Right ventricle myocardium inferior (tissue), 1 donor: Measurements from ENCODE around the gene PTPN14. TPM values are rescaled to one million over a fixed set of nuclear protein-coding genes. Genes with fewer than 3 reads are reported as not detected.

Source experiments
- total RNA-seq: library from RNA; stranded (reverse); fragmentation: NEBNext Ultra II Directional; extraction: Animal tissue kit (Norgen Biotek cat#: 25700); gene quantifications from one replicate; pipeline ENCODE4 v1.2.1, GENCODE V29; 2021
- donor health status: DM: no; HTN: yes; CAD: no; lungs with severe emphysema.

PTPN14 gene
- total RNA-seq, 1 donor from 2014 or later = 23.0 TPM

Other genes with a start within 250 kb of the PTPN14 start
- gene CENPF, start 51.6 kb upstream of the PTPN14 start, total RNA-seq = 0.97 TPM